GM12891 (cell line): ENCODE data around the gene ADH1A.

Source experiments
- PAX5 ChIP-seq: IDR thresholded peaks from 2 replicates; pipeline ENCODE4 v1.6.1; 2011; ENCODE audit warnings: low read length, moderate library complexity, mild to moderate bottlenecking; ENCODE audit not compliant: insufficient read depth, severe bottlenecking
- POLR2A ChIP-seq: IDR thresholded peaks from 2 replicates; pipeline ENCODE4 v1.6.1; 2011; ENCODE audit warnings: low read depth, low read length, control low read depth
- POLR2AphosphoS5 ChIP-seq: IDR thresholded peaks from 2 replicates; pipeline ENCODE4 v1.6.1; 2011; ENCODE audit warnings: low read depth, low read length, control low read depth
- POU2F2 ChIP-seq: IDR thresholded peaks from 2 replicates; pipeline ENCODE4 v1.6.1; 2011; ENCODE audit warnings: low read depth, mild to moderate bottlenecking, control low read depth, low read length, moderate library complexity
- SPI1 ChIP-seq: IDR thresholded peaks from 2 replicates; pipeline ENCODE4 v1.6.1; 2011; ENCODE audit warnings: low read depth, low read length, control low read depth
- TAF1 ChIP-seq: IDR thresholded peaks from 2 replicates; pipeline ENCODE4 v1.6.1; 2011; ENCODE audit warnings: low read depth, low read length, control low read depth

DNA sequence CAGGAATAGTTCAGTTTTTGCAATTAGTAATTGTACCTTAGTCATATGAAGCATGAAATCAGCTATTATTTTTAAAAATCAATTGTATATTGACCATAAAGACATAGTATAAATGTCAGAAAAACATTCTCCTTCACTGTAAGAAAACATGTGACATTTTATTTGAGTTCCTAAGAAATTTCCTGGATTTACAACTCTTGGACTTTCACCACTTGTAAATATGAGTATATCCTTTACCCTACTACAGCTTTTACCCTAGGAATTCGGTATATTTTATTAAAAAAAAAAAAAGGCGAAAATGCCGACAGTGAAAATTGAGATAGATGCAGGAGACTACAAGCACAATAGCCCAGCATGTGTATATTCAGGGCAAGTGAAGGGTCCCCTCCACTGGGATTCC, 14.9 kb downstream of the ADH1A start:
- no peak for TF ChIP-seq POLR2A
- TF ChIP-seq TAF1 = no peak
- no peak for TF ChIP-seq POLR2AphosphoS5
- no peak for TF ChIP-seq POU2F2
- no peak for TF ChIP-seq PAX5
- TF ChIP-seq SPI1 = no peak
